SU-DHL-6 (cell line): ENCODE results near the gene ARMH4.
A peak's percentile ranks its signal among the peaks of the same experiment; 100 is the strongest.

Source experiments
- H2AFZ ChIP-seq: fragments of 200-600 bp; sonication (generic); 2 replicates; pipeline ENCODE4 v1.6.1; 2014; ENCODE audit warnings: low read depth, mild to moderate bottlenecking, moderate library complexity, mixed read lengths, antibody characterized with exemption, low read length; ENCODE audit not compliant: severe bottlenecking
- H3F3A ChIP-seq: fragments of 200-600 bp; shearing (Covaris generic); 2 replicates; pipeline ENCODE4 v1.6.0; 2016; ENCODE audit warnings: antibody characterized with exemption, mild to moderate bottlenecking; ENCODE audit not compliant: insufficient read depth
- H3K27ac ChIP-seq: fragments of 200-600 bp; sonication (generic); 2 replicates; pipeline ENCODE4 v1.5.1; 2016; ENCODE audit warnings: low read depth, mild to moderate bottlenecking, low read length, moderate library complexity, mixed read lengths
- H3K27me3 ChIP-seq: fragments of 200-600 bp; sonication (generic), shearing (Covaris generic); 2 replicates; pipeline ENCODE4 v1.6.0; 2014; ENCODE audit warnings: mild to moderate bottlenecking, low read length
- H3K36me3 ChIP-seq: fragments of 200-600 bp; sonication (generic); 2 replicates; pipeline ENCODE4 v1.6.1; 2014; ENCODE audit warnings: mild to moderate bottlenecking, low read length, mixed read lengths
- H3K4me2 ChIP-seq: fragments of 300-600, 200-600 bp; shearing (Covaris generic), sonication (generic); 2 replicates; pipeline ENCODE4 v1.6.0; 2014; ENCODE audit warnings: low read length, low read depth, mild to moderate bottlenecking; ENCODE audit not compliant: poor library complexity, severe bottlenecking
- H3K4me3 ChIP-seq: fragments of 200-600 bp; sonication (generic); 2 replicates; pipeline ENCODE4 v1.5.1; 2014; ENCODE audit warnings: antibody characterized with exemption, low read length, mild to moderate bottlenecking, mixed read lengths; ENCODE audit not compliant: insufficient read depth, poor library complexity, severe bottlenecking
- H3K79me2 ChIP-seq: fragments of 200-600 bp; sonication (generic); 2 replicates; pipeline ENCODE4 v1.6.1; 2014; ENCODE audit warnings: mild to moderate bottlenecking, low read length, moderate library complexity; ENCODE audit not compliant: insufficient read depth
- H3K9ac ChIP-seq: fragments of 200-600 bp; sonication (generic); 2 replicates; pipeline ENCODE4 v1.7.0; 2014; ENCODE audit warnings: mild to moderate bottlenecking, low read length
- H3K9me2 ChIP-seq: fragments of 200-600 bp; sonication (generic); replicated peaks from 2 replicates; pipeline ENCODE4 v1.6.1; 2014; ENCODE audit warnings: low read length; ENCODE audit not compliant: insufficient read depth
- H3K9me3 ChIP-seq: fragments of 200-600 bp; sonication (generic); 2 replicates; pipeline ENCODE4 v1.6.1; 2014; ENCODE audit warnings: low read length, mixed read lengths; ENCODE audit not compliant: insufficient read depth
- H4K20me1 ChIP-seq: fragments of 200-600 bp; sonication (generic); 2 replicates; pipeline ENCODE4 v1.6.1; 2014; ENCODE audit warnings: low read depth, mild to moderate bottlenecking, antibody characterized with exemption, low read length, moderate library complexity, mixed read lengths
- CTCF ChIP-seq: fragments of 200-600 bp; sonication (generic); IDR thresholded peaks from one replicate; pipeline ENCODE4 v1.5.1; 2017; ENCODE audit warnings: antibody characterized with exemption, mild to moderate bottlenecking, low read length, moderate library complexity; ENCODE audit not compliant: insufficient read depth, poor library complexity, severe bottlenecking
- EZH2phosphoT487 ChIP-seq: fragments of 200-600 bp; sonication (generic), shearing (Covaris generic); conservative IDR thresholded peaks from 2 replicates; pipeline ENCODE4 v1.6.1; 2018; ENCODE audit warnings: mild to moderate bottlenecking, antibody characterized with exemption, low read length, moderate library complexity, mixed read lengths

The ARMH4 gene

GRCh38 chr14:58160561-58160960 lies 8.5 kb upstream of the ARMH4 start:
- Histone ChIP-seq H3K27ac (no peak overlapping the region), H3K9me2 (no peaks in the 10 kb centered on the region), H3K4me2 (no peak overlapping the region), H3F3A (no peaks in the 10 kb centered on the region), H3K79me2 (no peaks in the 10 kb centered on the region), H4K20me1 (no peaks in the 10 kb centered on the region), H3K36me3 (no peaks in the 10 kb centered on the region), H2AFZ (no peak overlapping the region), H3K4me3 (no peak overlapping the region), H3K27me3 (no peaks in the 10 kb centered on the region), H3K9me3 (no peaks in the 10 kb centered on the region), H3K9ac (no peak overlapping the region)
- TF ChIP-seq EZH2phosphoT487 (no peak), CTCF (no peak)

GRCh38 chr14:58151133-58152013 lies 640 bp downstream of the ARMH4 start:
- Histone ChIP-seq H4K20me1 (no peaks in the 10 kb centered on the region), H3K36me3 (no peaks in the 10 kb centered on the region), H3K9me2 (no peaks in the 10 kb centered on the region), H3K9me3 (no peaks in the 10 kb centered on the region), H3K4me2 (peak overlapping the region; percentile 69), H3K4me3 (peak overlapping the region; percentile 59), H2AFZ (peak overlapping the region; percentile 62), H3K79me2 (no peaks in the 10 kb centered on the region), H3K27ac (no peak overlapping the region), H3K27me3 (no peaks in the 10 kb centered on the region), H3K9ac (peak overlapping the region; percentile 58), H3F3A (no peaks in the 10 kb centered on the region)
- TF ChIP-seq CTCF (no peak), EZH2phosphoT487 (no peak)

- no peaks in the 10 kb centered on the region for H3K36me3 ChIP-seq
- no peaks in the 10 kb centered on the region for H3K9me3 ChIP-seq
- no peak overlapping the region for H3K4me2 ChIP-seq
- no peaks in the 10 kb centered on the region for H3K9me2 ChIP-seq
- no peak overlapping the region for H2AFZ ChIP-seq
- H3K4me3 ChIP-seq: no peak overlapping the region
- H4K20me1 ChIP-seq: no peaks in the 10 kb centered on the region
- H3K79me2 ChIP-seq: no peaks in the 10 kb centered on the region
- no peak overlapping the region for H3K27ac ChIP-seq
- no peaks in the 10 kb centered on the region for H3K27me3 ChIP-seq
- TF ChIP-seq CTCF (no peak), EZH2phosphoT487 (no peak)
- H3F3A ChIP-seq: no peaks in the 10 kb centered on the region
- no peak overlapping the region for H3K9ac ChIP-seq
These were observed 1.7 kb downstream of the ARMH4 start for GRCh38 chr14:58150243-58150805.
